T1000 (cell line): ENCODE measurements around the gene NCS1.
A peak's percentile ranks its signal among the peaks of the same experiment; 100 is the strongest.

ENCODE experiments used
- DNase-seq: peaks from one replicate; lab custom pipeline; 2025; ENCODE audit warnings: mixed read lengths; lab: John Stamatoyannopoulos, UW

Gene NCS1

DNA sequence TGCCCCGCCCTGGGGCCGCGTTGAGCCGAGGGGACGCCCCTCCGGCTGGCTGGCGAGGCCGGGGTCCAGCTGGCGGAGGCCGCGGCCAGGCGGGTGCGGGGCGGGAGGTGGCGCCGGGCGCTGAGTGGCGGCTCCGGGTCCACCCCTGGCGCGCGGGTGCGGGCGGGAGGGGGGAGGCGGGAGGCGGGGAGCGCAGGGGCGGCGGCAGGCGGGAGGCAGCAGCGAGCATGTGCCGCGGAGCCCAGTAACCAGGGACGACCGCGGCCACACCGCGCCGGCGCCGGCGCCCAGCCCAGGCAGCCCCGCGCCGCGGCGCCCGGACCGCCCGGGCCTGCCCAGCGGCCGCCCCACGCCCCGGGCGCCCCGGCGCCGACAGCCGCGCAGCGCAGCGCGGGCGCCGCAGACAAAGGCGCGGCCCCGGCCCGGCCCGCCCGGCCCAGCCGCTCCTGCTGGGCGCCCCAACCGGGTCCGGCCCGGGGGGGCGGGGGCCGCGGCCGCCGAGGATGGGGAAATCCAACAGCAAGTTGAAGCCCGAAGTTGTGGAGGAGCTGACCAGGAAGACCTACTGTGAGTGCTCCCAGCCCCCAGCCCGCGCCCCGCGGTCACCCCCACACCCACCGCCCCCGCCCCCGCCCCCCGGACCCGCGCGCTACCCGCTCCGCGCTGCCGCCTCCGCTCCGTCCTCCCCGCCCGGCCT lies at the start of gene NCS1:
Gene NCS1 (plus strand): TSS at position 244 of the 697 bp plus-strand sequence. CDS start 260 bp downstream, at position 504.
- peak; percentile 30 for DNase-seq

DNA sequence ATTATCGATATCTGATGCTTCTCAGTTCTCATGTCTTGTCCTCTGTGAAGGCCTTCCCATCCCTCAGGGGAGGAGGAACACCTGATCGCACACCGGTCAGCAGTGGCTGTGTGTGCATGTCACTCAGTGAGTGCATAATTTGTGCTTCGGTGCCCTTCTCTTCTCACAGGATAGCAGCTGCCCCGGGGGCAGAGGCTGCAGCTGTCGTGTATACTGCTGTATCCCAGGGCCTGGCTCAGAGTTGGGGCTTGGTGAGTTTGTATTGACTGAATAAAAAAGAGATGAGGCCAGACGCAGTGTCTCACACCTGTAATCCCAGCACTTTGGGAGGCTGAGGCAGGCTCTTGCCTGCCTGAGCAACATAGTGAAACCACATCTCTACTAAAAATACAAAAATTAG lies 49.7 kb upstream of the NCS1 start:
- no peak for DNase-seq

DNA sequence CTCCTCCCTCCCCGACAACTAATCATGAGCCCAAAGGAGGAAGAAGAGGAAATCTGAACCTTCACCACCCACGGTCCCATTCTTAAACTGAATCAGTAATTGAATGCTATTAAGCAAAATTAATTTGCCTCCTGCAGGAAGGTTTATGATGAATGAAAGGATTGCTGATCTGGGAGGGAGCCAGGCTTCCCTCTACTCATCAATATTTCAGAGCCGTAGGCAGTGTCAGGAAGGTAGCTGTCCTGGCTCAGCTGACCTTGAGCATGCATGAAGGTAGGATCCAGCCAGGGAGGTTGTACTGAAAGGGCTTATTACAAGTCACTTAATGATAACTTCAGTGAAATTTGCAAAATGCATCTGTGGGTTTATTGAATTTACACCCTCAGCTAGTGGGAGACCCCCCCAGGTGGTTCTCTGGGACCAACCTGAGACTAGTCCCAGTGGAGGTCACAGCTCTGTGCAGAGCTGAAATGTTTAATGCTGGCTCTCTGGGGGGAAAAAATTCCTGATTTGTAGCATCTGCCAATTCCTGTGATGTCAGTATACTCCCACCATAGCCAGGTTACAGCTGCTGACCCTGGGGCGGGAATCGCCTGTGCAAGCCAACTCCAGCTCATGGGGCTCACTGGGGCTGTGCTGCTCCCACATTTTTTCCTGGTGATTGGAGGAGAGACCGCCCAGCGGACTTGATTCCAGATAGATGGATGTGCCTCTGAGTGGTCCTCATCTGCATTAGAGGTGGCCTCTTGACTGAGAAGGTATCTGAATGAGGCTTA lies 47.9 kb upstream of the NCS1 start:
- no peak for DNase-seq

DNA sequence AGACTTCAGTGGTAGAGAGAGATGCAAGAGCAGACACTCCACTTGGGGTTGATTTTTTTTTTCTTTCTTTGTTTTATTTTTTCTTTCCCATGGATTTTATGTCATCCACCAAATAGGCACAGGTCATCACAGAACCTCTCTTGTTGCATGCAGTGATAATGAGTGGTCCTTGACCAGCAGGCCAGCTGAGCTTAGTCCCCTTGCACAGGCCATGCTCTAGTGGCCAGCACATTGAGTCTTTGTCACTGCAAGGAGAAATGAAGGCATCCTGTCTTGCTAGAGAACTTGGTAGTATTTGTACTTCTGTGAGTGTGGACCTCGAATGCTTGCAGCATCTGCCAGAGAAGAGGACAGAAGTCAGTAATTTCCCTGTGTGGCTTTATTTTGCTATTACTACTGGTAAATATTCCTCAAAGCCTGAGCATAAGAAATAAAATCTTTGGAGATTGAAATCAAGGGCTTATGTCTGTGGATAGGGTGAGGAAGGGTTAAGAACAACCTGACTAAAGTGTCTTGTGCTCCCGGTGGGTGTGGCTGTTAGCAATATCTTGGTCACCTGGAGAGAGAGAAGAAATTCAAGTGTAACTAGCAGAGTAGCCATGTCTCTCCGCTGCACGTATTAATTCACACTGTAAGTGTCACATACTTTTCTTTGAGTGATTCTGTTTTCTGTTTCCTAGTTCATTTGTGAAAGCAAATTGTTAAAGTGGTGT lies 45.3 kb upstream of the NCS1 start:
- no peak for DNase-seq

DNA sequence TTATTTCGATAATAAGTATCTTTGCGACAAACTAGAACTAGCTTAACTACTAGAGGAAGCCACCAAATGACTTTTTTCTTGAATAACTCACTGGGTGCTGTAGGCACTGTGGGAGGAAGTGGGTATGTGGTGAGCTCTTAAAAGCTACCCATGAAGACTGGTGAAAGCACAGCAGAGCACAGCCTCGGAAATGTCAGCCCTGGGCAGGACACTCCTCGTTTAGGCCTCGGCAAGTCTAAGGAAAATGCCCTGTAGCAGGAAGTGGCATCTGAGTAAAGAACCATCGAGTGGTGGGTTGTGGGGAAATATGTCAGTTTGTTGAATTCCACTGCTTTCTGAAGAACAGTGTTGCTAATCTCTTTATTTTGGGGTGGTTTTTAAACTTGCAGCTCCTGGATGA lies 44.0 kb upstream of the NCS1 start:
- DNase-seq, result no peak

DNA sequence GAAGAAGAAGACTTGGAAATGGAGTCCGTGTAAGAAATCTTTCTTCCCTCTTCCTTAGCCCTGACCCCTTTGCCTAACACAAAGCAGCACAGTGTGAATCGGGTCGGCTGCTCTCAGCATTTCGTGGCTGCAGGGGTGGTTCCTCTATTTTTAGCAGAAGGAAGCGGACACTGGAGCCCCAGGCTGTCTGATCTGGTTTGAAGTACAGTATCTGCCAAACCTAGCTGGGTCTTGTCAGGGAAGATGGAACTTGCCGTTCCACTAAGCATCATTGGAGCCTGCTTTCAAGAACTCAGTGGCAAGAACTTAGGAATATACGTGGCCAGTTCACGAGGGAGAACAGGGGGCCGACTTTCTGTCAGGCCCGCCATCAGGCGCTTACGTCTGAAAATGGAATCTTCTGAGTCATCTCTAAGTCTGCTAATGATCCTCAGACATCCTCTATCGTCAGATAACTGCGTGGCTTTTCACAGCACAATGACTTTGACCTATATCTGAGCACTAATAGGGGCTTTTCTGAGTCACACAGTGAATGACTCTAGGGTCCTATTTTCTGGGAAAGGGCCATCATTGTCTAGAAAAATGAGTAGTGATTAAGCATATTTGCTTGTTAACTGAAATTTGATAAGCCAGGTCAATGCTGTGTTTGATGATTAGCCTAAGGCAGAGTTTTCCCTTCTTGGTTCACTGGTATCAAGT lies 43.3 kb upstream of the NCS1 start:
- DNase-seq, result peak; percentile 62

DNA sequence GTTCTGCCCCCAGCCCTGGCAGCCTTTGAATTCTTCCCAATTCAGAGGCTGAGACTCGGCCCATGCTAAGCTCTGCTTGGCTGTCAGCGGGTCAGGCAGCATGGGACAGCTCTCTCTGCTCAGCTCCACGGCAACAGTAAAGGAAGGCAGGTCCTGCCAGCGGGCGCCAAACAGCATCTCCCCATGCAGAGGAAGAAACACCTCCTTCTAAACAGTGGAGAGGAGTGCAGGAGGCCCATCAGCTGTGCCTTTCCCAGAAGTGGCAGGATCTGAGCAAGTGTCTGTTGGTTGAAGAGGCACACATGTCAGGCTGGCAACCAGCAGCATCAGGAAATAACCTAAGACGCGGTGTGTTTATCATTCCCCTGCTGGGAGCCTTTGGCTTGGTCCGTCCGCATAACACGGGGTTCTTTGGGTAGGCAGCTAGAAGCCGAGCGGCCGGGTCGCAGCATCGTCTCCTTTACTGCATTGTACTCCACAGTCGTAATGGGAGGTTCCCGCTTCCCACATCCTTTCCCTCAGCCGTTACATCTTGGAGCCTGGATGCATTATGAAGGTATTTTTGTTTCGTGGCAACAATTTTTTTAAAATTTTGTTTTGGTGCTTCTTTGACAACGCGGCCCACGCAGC lies 42.7 kb upstream of the NCS1 start:
- no peak for DNase-seq

DNA sequence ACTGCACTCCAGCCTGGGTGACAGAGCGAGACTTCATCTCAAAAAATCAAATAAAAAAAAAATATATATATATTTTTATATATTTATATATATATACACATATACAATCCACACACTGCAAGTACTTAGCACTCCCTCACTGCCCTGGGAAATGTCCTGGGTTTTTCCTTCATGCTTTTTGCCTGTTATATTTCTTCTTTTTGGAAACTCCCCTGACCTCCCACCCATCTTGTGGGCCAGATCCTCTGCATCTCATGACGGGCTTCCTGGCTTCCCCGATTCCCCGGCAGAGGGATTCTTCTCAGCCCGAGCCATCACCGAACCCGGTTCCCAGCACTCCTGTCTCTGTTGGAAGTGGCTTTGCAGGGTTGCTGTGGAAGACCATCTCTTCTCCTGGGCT lies 39.5 kb upstream of the NCS1 start:
- no peak for DNase-seq

DNA sequence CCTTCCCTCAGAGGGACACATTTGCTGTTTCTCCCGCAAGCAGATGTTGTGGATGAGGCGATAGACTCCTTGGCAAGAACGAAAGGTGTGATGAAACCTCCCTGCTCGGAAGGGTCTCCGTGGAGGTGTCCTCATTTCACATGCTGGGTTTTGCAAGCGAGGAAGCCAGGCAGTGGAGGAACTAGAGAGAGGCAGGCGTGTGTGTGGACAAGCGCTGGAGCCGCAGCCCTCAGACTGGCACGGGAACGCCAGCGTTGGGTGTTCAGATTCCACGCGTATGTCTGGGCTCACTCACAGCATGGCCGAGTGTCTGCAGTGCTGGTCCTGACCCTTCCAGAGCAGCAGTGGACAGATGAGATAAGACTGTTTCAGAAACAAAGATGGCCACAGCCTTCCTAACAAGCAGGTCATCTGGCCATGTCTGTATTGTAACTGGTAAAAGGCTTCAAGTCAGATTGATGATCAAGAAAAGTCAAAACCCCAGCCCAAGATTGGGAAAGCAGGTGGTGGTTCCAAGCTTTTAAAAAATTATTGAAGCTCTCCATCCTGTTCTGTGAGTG lies 35.0 kb upstream of the NCS1 start:
- DNase-seq, result no peak

DNA sequence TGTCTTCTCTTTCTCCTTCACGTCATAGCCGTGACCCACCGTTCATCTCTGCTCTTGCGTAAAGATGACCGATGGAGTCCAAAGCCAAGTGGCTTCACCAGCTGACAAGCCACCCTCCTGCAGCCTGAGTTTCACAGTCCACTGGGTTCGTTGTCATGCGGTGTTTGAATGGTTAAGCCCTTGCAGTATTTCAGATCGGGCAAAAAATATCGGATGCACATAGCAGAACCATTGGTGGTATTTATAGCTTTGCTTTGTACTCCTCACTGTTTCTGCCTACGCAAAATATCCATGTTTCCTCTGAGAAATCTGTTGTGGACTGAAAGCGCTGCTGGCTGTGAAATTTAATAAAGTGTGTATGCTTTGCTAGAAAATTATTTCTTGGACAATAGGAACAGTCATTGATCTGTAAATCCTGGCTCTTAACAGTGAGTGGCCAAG lies 34.5 kb upstream of the NCS1 start:
- DNase-seq, result no peak

DNA sequence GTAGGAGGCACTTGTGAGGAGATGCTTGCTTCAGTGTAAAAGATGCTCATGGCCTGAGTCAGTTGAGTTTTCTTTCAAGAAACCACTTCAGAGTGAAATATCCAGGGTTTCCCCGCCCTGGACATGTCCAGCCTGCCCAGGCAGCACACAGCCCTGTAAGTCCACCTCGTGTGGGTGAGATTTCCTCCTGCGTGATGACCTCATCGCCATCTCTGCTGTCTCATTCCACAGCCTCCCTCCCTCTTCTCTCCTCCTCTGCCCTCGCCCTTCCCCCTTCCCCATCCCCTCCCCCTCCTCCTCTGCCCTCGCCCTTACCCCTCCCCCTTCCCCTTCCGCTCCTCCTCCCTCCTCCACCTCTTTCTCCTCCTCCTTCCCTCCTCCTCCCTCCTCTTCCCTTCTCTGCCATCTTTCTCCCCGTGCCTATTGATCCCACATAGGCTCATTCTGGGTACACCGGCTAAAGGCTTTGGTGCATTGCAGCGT lies 34.0 kb upstream of the NCS1 start:
- peak; percentile 50 for DNase-seq

DNA sequence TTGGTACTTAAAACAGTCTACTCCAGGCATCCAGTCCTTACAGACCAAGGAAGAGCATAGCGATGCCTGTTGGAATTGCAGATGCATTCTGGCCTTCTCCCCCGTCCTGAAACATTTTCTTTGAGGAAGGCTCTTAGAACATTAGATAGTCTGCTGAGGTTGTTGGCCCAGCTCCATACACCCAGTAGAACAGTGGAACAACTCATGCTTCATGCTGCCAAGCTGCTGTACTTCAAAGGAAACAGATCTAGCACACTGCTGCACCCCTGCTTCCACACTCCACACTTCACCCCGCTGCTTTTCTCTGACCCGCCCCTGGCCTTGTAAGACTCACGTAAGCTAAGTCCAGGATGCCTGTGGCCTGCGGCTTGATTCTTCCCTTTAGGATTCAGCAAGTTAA lies 33.4 kb upstream of the NCS1 start:
- no peak for DNase-seq

DNA sequence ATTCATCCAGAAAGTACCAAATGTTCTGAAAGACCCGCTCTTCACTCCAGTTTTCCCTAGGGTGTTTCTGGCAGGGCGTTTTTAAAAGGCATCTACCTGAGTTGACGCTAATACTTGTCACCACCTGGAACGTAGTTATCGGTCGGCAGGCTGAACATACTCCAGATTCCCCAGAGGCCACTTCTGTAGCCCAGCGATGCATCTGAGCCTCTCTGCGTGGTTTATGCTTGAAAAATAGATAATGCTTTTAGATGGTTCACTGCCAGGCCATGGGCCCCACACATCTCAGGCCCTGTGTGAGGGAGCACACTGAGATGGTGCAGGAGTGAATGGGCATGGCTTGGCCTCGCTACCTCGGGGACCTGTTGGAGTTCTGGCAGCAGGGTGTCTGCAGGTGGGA lies 33.0 kb upstream of the NCS1 start:
- DNase-seq, result no peak

DNA sequence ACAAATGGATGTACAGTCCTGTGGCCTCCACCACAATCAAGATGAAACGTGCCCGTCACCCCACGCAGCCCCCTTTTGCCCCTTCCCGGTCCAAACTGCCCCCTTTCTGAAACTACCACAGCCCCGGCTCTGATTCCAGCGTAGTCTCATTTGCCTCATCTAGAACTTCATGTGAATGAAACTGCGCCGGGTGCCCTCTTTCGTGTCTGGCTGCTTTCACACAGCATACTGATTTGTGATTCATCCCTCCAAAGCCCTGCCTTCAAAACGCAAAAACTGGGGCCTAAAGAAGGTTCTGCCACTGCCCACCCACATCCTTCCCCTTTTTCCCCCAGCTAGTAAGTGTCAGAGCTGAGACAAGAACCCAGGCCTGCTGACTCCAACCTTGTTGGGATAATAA lies 31.5 kb upstream of the NCS1 start:
- no peak for DNase-seq

DNA sequence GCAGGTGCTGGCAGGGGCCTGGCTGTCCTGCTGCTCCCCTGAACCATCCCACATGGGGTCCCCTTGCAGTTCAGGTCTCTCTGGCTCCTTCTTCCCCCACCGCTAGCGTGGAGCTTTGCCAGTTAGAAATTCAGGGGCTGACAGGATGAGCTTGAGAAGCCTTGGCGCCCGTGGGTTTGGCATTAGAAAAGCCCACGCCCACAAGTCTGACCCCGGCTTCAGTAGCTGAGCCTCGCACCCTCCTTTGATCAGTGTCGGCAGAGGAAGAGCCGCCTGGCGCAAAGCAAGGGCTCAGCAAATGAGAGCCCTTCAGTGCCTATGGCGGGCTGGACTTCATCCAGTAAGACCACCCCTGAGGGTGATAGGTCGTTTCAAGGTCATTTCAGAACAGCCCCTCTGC lies 30.1 kb upstream of the NCS1 start:
- DNase-seq, result no peak

DNA sequence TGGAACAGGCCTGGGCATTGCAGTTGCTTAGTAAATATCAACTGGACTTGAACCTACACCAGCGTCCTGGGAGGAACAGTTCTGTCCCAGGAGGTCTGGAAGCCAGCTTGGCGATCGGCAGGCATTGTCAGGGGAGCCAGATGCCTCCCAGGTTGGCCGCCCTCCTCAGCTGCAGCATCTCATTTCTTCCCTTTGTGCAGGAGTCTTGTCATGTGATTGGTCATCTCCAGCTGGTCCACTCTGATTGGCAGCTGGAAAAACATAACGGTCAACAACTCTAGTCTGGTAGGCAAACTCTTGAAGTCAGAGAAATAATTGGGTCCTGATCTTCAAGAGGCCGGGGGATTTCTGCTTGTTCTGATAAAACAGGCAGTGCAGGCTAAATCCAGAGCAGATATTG lies 29.6 kb upstream of the NCS1 start:
- no peak for DNase-seq

DNA sequence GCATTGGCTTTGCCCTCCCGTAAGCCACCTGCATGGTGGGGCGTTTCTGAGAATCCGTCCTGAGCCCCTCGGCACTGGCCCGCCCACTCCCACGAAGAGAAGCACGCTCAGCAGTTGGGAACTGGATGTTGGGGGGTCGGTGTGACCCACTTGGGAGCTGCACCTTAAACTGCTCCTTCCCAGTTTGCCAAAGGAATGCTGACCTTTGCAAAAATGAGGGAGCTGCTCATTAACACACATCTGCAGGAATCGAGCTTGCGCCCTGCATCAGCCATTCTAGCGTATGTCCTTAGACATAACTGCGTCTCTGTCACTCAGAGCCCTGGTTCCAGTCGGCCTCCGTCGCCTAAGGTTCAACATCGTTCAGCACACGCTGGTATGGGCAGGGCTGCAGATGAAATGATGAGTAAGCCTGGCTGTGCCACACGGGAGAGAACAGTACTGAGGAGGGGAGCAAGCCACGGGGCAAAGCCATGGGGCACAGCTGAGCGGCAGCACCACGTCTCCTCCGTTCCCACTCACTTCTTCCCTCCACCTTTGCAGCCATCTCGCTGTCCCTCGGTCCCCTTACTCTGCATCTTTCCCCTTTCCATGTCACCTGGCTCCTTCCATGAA lies 28.8 kb upstream of the NCS1 start:
- no peak for DNase-seq

DNA sequence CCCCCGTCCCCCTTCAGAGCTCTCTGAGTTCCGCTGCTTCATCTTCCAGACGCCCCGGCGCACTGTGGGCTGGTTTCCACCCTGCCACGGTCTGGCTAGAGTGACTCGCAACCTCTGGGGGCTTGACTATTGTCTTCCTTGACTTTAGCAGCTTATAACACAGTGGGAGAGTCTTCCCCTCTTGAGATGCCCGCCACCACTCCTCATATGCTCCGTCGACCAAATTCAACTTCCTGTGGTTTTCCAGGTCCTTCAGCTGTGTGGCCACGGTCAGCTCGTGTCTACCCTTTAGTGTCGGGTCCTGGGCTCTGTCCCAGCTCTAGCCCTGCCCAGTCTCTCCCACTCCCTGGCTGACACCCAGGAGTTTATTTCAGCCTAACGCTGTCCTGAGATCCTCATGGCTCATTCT lies 28.2 kb upstream of the NCS1 start:
- no peak for DNase-seq

DNA sequence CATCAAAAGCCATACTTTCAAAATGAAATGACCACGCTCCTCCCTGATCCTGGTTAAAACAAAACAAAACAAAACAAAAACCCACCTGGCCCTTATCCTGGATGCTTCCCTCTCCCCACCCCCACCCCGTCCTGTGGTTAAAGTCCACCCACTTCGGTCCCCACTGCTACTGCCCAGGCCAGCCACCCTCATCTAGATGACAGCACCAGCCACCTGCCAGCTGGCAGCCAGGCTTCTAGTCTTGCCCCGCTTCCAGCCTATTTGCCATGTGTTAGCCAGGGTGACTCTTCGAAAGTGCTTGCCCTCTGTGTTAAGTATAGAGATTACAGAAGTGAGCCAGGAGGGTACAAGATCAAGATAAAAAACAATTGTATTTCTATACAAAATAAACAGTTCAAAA lies 27.5 kb upstream of the NCS1 start:
- DNase-seq, result no peak

DNA sequence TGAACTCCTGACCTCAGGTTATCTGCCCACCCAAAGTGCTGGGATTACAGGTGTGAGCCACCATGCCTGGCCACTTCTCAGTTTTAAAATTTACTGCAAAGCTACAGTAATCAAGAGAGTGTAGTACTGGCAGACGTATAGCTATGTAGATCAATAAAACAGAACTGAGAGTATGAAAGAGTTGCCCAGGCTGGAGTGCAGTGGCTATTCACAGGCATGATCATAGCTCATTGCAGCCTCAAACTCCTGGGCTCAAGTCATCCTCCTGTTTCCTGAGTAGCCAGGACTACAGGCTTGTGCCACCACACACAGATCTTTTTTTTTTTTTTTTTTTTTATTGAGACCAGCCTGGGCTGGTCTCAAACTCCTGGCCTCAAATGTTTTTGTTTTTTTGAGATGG lies 26.5 kb upstream of the NCS1 start:
- DNase-seq, result no peak

DNA sequence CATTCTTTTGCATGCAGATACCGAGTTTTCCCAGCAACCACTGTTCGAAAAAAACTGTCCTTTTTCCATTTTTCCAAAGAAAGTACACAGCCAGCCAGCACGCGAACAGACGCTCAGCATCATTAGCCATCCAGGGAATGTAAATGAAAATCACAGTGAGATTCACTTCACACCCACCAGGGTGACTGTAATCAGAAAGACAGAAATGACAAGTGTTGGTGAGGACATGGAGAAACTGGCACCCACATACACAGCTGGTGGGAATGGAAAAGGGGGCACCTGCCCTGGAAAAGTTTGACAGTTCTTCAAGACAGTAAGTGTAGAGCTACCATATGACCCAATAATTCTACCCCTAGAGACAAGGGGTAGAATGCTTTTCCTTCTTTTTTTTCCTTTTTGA lies 25.0 kb upstream of the NCS1 start:
- DNase-seq, result no peak
